Testis (tissue), 3 donors: ENCODE measurements around the gene GRK1. TPM values are rescaled to one million over a fixed set of nuclear protein-coding genes. Genes with fewer than 3 reads are reported as not detected.

Experiments
- DNase-seq: peaks from one replicate; pipeline ENCODE4 v3.0.0-alpha.2; 2019
- H3K27ac ChIP-seq, 2 donors: fragments of 200-600 bp; sonication (generic); one replicate each; pipeline ENCODE4 v1.5.1; 2019
- H3K27me3 ChIP-seq: fragments of 200-600 bp; sonication (generic); one replicate; pipeline ENCODE4 v1.5.1; 2019
- H3K36me3 ChIP-seq: fragments of 200-600 bp; sonication (generic); one replicate; pipeline ENCODE4 v1.5.1; 2017; ENCODE audit warnings: low read depth; ENCODE audit errors: missing control alignments
- H3K4me1 ChIP-seq: fragments of 200-600 bp; sonication (generic); one replicate; pipeline ENCODE4 v1.5.1; 2019
- H3K4me3 ChIP-seq, 2 donors: fragments of 200-600 bp; sonication (generic); one replicate each; pipeline ENCODE4 v1.5.1; 2017 to 2019
- H3K9me3 ChIP-seq: fragments of 200-600 bp; sonication (generic); one replicate; pipeline ENCODE4 v1.5.1; 2017
- POLR2A ChIP-seq: fragments of 450-650 bp; IDR thresholded peaks from one replicate; pipeline ENCODE4 v1.6.1; 2017; ENCODE audit warnings: antibody characterized with exemption, mild to moderate bottlenecking, moderate library complexity
- WGBS, 2 donors: methylation state at CpG; one replicate each; pipeline ENCODE4 v1.1.5; 2018; 5-methylcytosine and 5-hydroxymethylcytosine counted together
- intact Hi-C: fragments of 100-400 bp; cut with DNase I; formaldehyde crosslinking; loops from one replicate; pipeline ENCODE4 v1.15.1; 2023; ENCODE audit warnings: low total_unique reads
- polyA plus RNA-seq: library from polyadenylated mRNA; stranded (reverse); fragments of 350-450 nt; fragmentation: Illumina TruSeq; extraction: RNeasy Lipid Tissue Mini Kit (QIAGEN cat#74804); gene quantifications from one replicate; pipeline ENCODE4 v1.2.3, GENCODE V29; 2014; ENCODE audit warnings: low read depth, low replicate concordance; ENCODE audit not compliant: insufficient read depth
- total RNA-seq, 2 donors: library from RNA; depleted of rRNA; stranded (reverse); fragments of >200 nt; gene quantifications; one replicate each; pipeline ENCODE4 v1.2.3, GENCODE V29; 2016
- TF ChIP-seq, protein P1 (sequence below), 3 experiments: fragments of 450-650 bp in 2 of 3; fragments of 200-600 bp in 1 of 3; sonication (generic) in 1 of 3; IDR thresholded peaks; one replicate each; pipeline ENCODE4 v1.5.1; 2016 to 2019; ENCODE audit warnings: antibody characterized with exemption in 3 of 3, mild to moderate bottlenecking in 2 of 3, moderate library complexity in 1 of 3

GRK1 gene
- total and polyA plus RNA-seq, 3 donors from 2014 or later: 0.55 to 2.1 (median 0.87) TPM

DNA sequence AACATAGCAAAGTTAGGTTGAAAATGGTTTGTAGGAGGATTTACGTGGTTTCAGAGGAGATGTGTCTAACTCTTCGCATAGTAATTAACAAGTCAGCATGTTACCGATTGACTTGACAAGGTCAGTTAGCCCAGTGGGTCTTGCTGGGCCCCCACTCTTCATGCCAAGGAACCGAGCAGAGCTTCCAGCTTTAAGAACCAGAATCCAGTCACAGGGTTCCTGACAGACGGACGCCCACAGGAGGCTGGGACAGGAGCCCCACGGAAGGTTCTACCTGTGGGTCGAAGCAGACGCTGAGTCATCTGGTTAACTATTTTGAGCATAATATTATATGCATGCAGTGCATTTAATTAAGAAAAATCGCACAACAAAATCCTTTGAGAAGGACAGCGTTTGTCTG lies 95.5 kb downstream of the GRK1 start:
- intact Hi-C loops: no loop called here
- Histone ChIP-seq H3K27me3 (no peaks in the 10 kb centered on the region), H3K9me3 (no peaks in the 10 kb centered on the region), H3K4me1 (peaks cover 18% of the 10 kb centered on the region), H3K36me3 (no peaks in the 10 kb centered on the region), H3K4me3 (no peak overlapping the region), H3K27ac (no peak overlapping the region)
- no peak for TF ChIP-seq POLR2A
- TF ChIP-seq, protein P1, sequence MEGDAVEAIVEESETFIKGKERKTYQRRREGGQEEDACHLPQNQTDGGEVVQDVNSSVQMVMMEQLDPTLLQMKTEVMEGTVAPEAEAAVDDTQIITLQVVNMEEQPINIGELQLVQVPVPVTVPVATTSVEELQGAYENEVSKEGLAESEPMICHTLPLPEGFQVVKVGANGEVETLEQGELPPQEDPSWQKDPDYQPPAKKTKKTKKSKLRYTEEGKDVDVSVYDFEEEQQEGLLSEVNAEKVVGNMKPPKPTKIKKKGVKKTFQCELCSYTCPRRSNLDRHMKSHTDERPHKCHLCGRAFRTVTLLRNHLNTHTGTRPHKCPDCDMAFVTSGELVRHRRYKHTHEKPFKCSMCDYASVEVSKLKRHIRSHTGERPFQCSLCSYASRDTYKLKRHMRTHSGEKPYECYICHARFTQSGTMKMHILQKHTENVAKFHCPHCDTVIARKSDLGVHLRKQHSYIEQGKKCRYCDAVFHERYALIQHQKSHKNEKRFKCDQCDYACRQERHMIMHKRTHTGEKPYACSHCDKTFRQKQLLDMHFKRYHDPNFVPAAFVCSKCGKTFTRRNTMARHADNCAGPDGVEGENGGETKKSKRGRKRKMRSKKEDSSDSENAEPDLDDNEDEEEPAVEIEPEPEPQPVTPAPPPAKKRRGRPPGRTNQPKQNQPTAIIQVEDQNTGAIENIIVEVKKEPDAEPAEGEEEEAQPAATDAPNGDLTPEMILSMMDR (IDR thresholded peaks at IDR 0.05): no peak
- DNase-seq: no peak
- 91 to 92% methylated on average over 11 of the region's 11 CpGs for WGBS, 2 donors

- Histone ChIP-seq H3K9me3 (no peaks in the 10 kb centered on the region), H3K4me3 (no peak overlapping the region), H3K36me3 (no peaks in the 10 kb centered on the region), H3K27ac (no peak overlapping the region), H3K27me3 (no peaks in the 10 kb centered on the region), H3K4me1 (peaks cover 15% of the 10 kb centered on the region)
- intact Hi-C loops: no loop called here
- TF ChIP-seq, protein P1 (IDR thresholded peaks at IDR 0.05): no peak
- no peak for TF ChIP-seq POLR2A
- DNase-seq: no peak
- WGBS, 2 donors: 91 to 95% methylated on average over 13 of the region's 13 CpGs
Observed at GRCh38 chr13:113763254-113763653, 96.2 kb downstream of the GRK1 start.

DNA sequence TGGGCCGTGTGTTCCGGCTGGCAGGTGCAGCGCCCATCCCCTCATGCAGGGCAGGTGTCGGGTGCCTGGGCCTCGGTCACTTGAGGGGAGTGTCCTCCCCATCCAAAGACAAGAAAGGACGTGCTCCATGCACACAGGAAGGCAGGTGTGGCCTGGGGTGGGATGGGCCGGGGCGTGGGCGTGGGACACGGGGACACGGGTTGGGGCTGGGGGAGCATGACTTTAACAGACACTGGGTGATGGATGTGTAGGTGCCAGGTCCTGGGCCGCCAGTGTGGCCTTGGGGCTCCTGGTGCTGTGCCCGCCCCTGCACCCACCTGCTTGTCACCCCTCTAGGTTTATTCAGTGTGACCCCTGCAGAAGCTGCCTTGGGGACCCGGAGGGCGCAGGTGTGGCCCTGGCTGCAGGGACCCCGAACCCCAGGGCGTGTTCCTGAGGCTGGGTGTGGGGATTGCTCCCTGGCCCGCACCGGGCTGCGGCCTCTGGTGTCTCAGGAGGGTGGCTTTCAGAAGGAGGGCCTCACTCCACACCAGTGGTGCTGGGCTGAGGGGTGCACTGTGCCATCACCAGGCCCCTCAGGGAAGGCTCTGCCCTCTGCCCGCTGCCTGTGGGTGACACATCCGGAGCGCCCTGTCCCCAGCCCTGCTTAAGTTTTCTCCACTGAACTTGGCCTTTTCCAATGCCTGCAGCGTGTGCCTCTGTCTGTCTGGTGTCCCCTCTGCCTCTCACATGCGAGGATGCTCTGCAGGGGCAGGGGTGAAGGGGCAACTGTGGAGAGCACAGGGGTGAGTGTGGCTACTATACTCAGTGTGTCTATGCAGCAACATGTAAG lies 97.2 kb downstream of the GRK1 start:
- Histone ChIP-seq H3K36me3 (no peaks in the 10 kb centered on the region), H3K4me3 (no peak overlapping the region), H3K27me3 (no peaks in the 10 kb centered on the region), H3K27ac (no peak overlapping the region), H3K9me3 (no peaks in the 10 kb centered on the region), H3K4me1 (peaks cover 9% of the 10 kb centered on the region)
- no peak for TF ChIP-seq POLR2A
- TF ChIP-seq, protein P1 (IDR thresholded peaks at IDR 0.05): no peak
- intact Hi-C loops: no loop called here
- no peak for DNase-seq
- WGBS, 2 donors: 91 to 94% methylated on average over 19 to 25 of the region's 25 CpGs

DNA sequence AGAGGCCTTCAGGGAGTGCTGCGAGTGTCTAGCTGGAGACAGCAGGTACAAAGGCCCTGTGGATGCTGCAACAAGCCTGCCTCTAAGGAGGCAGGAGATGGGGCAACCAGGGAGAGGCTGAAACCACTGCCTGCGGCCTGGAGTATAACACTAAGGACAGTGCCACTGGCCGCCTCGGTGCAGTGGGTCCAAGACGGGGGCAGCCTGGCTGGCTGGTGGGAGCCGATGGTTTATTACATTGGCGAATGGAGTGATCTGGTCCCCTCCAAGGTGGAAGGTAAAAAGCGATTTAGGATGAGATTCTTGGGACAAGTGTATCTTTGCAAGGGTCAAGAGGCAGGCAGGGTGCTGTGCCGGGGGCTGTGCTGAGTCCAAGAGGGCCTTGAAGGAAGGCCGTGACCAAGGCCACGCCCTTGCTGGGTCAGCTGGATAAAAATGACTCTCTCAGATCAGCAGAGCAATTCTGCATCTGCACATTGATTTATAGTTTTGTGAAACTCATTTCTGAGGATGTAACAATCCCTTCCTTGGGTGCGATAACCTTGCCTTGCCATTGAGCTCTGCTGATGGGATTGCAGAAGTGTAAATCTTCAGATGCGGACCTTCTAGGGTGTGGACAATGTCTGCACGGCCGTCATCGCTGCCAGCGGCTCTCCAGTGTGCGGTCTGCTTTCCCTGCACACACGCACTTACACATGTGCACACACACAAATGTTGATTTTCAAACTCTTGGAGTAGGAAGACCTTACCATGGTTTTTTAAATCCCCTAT lies 98.0 kb downstream of the GRK1 start:
- no peak overlapping the region for H3K27ac ChIP-seq
- H3K27me3 ChIP-seq: no peaks in the 10 kb centered on the region
- no peaks in the 10 kb centered on the region for H3K36me3 ChIP-seq
- H3K4me3 ChIP-seq: no peak overlapping the region
- intact Hi-C loops: no loop called here
- H3K9me3 ChIP-seq: no peaks in the 10 kb centered on the region
- no peak for DNase-seq
- WGBS, 2 donors: 89 to 91% methylated on average over 19 of the region's 19 CpGs
- TF ChIP-seq, protein P1 (IDR thresholded peaks at IDR 0.05): no peak
- no peak for TF ChIP-seq POLR2A
- H3K4me1 ChIP-seq: peaks cover 4% of the 10 kb centered on the region
